Stimulated activated memory B cell treated with anti-CD40 and anti-IgM and Interleukin-4, amounts not matched to agents 10 μg/mL and 1 μg/mL and 100 μg/mL, for 72 hours (primary cell): Measurements from ENCODE around the gene PPP6R1.
A peak's percentile ranks its signal among the peaks of the same experiment; 100 is the strongest.

ENCODE experiments used
- ATAC-seq: fragments of 150-1000 bp; cut with Tn5 transposase; 2 replicates; pipeline ENCODE4 v1.10.0; 2021
- H3K27ac Mint-ChIP-seq: one replicate; pipeline ENCODE4 v1.8.0; 2022; ENCODE audit warnings: mild to moderate bottlenecking, mixed read lengths
- H3K27me3 Mint-ChIP-seq: one replicate; pipeline ENCODE4 v1.8.0; 2022; ENCODE audit warnings: mixed read lengths
- H3K36me3 Mint-ChIP-seq: one replicate; pipeline ENCODE4 v1.8.0; 2022; ENCODE audit warnings: mixed read lengths
- H3K4me1 Mint-ChIP-seq: one replicate; pipeline ENCODE4 v1.8.0; 2022; ENCODE audit warnings: mixed read lengths
- H3K4me3 Mint-ChIP-seq: one replicate; pipeline ENCODE4 v1.8.0; 2022; ENCODE audit warnings: mild to moderate bottlenecking, moderate library complexity, mixed read lengths
- H3K9me3 Mint-ChIP-seq: one replicate; pipeline ENCODE4 v1.8.0; 2022; ENCODE audit warnings: mixed read lengths

The PPP6R1 gene

DNA sequence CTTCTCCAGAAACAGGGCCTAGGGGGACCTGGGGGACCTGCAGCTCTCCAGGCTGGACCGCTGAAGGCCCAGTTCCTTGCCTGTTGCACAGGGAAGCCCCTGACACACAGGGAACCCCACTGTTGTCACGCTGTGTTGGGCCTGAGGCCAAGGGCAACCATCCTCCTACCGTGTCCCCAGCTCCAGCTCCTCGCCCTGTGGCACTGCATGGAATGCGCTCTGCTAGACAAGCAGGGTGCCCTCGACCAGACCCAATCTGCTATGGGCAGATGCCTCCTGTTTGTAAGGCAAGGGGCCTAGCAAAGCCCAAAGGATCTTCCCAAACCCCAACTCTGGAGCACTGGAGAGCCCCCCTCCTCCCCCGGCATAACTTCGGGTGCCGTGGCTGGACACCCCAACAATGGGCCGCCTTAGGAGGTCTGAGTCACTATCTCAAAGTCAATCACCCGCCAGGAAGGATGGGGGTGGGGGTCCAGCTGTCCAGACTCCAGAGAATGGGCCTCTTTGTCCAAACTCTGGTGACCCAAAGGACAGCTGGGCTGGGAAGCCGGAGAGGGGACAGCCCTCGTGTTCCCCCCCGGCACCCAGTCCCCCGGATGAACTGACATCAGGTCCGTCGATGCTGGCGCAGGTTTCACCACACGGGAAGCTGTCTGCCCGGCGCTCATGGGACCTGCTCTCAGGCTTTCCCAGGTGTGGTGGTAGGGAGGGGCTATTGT is 28.7 kb upstream of the PPP6R1 start:
- Mint-ChIP-seq H3K27me3 (no peaks in the 10 kb centered on the region), H3K9me3 (no peaks in the 10 kb centered on the region), H3K27ac (no peak overlapping the region), H3K36me3 (no peaks in the 10 kb centered on the region), H3K4me3 (no peak overlapping the region), H3K4me1 (peaks cover 8% of the 10 kb centered on the region)
- no peak for ATAC-seq

DNA sequence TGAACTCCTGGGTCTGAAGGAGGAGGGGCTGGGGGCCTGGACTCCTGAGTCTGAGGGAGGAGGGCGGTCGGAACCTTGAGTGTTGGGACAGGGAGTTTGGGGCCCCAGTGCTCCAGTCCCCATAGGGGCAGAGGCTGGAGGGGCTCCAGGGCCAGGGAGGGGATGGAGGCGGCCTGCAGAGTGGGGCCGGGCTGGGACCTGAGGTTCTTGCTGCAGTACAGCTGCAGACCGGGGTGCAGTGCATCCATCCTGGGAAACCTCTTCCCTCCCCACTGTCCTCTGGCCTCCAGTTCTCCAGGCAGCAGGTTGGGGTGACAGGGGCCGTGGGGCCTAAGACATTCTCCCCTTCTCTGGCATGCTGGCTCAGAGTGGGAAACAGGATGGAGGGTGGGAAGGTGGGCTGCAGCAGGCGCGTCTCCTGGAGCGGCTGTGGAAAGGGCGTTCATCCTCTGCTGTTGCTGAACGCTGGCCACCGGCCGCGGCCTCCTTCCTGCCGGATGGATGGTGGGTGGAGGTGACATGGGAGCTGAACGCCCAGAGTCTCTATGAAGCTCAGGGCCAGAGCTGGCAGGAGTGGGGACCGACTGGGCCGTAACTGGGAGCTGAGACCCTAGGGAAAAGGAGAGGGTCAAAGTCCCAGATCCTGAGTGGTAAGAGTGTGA is 26.5 kb upstream of the PPP6R1 start:
- Mint-ChIP-seq H3K36me3 (no peaks in the 10 kb centered on the region), H3K27ac (peak overlapping the region; percentile 42), H3K9me3 (no peaks in the 10 kb centered on the region), H3K4me3 (no peak overlapping the region), H3K27me3 (no peaks in the 10 kb centered on the region), H3K4me1 (peaks cover 21% of the 10 kb centered on the region)
- no peak for ATAC-seq

DNA sequence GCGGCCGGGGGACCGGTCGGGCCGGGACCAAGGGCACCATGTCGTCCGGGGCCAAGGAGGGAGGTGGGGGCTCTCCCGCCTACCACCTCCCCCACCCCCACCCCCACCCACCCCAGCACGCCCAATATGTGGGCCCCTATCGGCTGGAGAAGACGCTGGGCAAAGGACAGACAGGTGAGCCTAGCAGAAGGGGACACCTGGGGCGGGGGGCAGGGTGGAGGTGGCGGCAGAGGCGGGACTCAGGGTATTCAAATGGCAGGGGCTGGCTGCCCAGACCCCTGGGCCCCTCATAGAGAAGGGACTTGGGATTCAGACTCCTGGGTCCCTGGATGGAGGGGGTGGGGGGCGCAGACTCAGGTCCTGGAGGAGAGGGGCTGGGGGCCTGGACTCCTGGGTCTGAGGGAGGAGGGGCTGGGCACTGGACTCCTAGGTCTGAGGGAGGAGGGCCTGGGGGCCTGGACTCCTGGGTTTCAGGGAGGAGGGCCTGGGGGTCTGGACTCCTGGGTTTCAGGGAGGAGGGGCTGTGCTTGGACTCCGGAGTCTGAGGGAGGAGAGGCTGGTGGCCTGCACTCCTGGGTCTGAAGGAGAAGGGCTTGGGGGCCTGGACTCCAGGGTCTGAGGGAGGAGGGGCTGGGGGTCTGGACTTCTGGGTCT is 25.7 kb upstream of the PPP6R1 start:
- Mint-ChIP-seq H3K36me3 (peaks cover 5% of the 10 kb centered on the region), H3K27ac (peak overlapping the region; percentile 42), H3K4me1 (peaks cover 29% of the 10 kb centered on the region), H3K9me3 (no peaks in the 10 kb centered on the region), H3K4me3 (no peak overlapping the region), H3K27me3 (no peaks in the 10 kb centered on the region)
- no peak for ATAC-seq

DNA sequence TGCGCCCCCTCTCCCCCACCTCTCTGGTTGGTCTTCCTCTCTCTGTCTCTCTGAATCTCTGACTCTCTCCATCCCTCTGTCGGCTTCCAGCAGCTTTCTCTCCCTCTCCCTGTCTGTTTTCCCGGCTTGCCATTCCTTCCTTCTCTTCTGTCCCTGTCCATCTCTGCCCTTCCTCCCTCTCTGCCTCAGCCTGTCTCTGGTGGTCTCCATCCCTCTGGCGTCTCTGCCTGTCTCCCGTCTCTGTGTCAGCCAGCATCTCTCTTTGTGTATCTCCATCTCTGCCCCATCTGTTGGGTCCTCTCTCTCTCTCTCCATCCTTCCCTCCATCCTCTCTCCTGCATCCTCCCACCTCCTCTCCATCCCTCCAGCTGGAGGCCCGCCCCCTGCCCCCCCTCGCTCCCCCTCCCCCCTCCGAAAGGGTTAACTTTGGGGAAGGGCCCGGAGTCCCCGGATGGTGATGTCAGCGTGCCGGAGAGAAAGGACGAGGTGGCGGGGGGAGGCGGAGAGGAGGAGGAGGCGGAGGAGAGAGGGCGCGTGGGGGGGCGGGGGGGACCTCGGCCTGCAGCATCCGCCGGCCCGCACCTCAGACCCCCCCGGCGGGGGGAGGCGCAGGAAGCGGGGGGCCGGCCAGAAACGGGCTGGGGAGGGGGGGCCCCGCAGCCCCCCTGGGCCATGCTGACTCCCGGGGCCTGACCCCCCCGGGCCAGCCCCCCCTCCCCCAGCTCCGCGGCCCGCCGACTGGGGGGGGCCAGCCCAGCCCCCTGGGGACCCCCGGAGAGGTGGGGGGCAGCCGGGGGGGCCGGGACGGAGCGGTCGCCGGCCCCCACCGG is 24.9 kb upstream of the PPP6R1 start, which contains the start of gene BRSK1:
TSS of gene BRSK1 (plus strand) at position 450 of the 830 bp plus-strand sequence. CDS start 446 bp downstream, outside the sequence.
- Mint-ChIP-seq H3K36me3 (peaks cover 5% of the 10 kb centered on the region), H3K27me3 (no peaks in the 10 kb centered on the region), H3K4me1 (peaks cover 36% of the 10 kb centered on the region), H3K9me3 (no peaks in the 10 kb centered on the region), H3K4me3 (no peak within 1 kb of the TSS), H3K27ac (peak within 1 kb of the TSS; percentile 42)
- ATAC-seq = peak; percentile 19

DNA sequence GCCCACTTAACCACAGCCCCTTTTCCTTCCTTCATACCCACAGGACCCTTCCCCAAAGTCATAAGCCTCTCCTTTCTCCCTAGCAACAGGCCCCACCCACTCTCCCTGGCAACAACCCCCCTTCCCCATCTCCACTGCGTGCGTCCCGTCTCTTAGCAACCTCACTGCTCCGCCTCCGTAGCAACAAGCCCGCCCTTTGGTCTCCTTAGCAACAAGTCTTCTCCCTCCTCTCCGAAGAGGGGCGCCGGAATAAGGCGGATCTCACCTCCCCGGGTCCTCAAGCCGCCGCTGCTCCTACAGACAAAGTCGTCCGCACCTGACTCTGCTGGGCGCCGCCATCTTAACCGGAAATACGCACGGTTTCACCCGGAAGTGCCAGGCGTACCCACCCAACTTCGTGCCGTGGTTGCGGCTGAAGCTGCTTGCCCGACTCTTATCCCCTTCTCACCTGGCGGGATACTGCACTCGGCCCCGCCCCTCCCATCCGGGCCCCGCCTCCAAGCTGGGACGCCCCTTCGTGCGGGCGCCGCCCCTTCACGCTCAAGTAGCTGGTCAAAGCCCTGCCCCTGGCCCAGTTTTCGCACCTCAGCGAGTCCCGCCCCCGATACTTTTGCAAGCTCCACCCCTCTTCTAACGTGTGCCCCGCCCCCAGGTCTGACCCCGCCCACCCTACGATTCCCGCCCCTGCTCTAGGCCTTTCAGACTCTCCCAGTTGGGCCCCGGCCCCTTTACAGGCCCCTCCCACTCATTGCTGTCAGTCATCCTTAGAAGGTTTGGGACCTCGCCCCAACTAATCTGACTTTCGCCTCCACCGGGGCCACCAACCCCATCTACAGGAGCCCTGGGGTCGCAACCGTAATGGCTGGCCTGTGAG is 21.2 kb upstream of the PPP6R1 start, which contains the start of gene HSPBP1:
TSS of gene HSPBP1 (minus strand) at position 341 of the 874 bp plus-strand sequence. CDS start 502 bp downstream, outside the sequence.
- Mint-ChIP-seq H3K9me3 (no peaks in the 10 kb centered on the region), H3K27me3 (no peaks in the 10 kb centered on the region), H3K4me1 (peaks cover 64% of the 10 kb centered on the region), H3K27ac (peak within 1 kb of the TSS; percentile 98), H3K4me3 (peak within 1 kb of the TSS; percentile 99), H3K36me3 (peaks cover 10% of the 10 kb centered on the region)
- peak; percentile 89 for ATAC-seq

DNA sequence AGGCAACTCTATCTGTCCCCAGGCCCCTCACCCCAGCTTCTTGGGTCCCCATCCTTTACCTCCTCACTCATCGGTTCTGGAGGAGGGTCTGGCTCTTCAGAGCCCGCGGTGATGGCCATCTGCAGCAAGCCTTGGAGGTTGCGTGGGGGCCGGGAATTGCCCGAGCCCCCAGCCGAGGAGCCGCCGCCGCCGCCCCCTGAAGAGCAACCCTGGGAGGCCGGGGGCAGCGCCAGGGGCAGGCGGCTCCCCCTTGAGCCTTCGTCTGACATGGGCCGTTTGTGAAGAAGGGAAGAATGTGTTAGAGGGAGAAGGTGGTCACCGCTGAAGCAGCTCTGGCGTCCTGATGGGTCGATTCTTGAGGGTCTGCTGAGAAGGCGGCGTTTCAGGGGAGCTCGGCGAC is 20.5 kb upstream of the PPP6R1 start:
- H3K4me3 Mint-ChIP-seq = peak overlapping the region; percentile 99
- H3K9me3 Mint-ChIP-seq = no peaks in the 10 kb centered on the region
- peaks cover 10% of the 10 kb centered on the region for H3K36me3 Mint-ChIP-seq
- ATAC-seq = no peak
- no peaks in the 10 kb centered on the region for H3K27me3 Mint-ChIP-seq
- peak overlapping the region; percentile 98 for H3K27ac Mint-ChIP-seq
- peaks cover 67% of the 10 kb centered on the region for H3K4me1 Mint-ChIP-seq

DNA sequence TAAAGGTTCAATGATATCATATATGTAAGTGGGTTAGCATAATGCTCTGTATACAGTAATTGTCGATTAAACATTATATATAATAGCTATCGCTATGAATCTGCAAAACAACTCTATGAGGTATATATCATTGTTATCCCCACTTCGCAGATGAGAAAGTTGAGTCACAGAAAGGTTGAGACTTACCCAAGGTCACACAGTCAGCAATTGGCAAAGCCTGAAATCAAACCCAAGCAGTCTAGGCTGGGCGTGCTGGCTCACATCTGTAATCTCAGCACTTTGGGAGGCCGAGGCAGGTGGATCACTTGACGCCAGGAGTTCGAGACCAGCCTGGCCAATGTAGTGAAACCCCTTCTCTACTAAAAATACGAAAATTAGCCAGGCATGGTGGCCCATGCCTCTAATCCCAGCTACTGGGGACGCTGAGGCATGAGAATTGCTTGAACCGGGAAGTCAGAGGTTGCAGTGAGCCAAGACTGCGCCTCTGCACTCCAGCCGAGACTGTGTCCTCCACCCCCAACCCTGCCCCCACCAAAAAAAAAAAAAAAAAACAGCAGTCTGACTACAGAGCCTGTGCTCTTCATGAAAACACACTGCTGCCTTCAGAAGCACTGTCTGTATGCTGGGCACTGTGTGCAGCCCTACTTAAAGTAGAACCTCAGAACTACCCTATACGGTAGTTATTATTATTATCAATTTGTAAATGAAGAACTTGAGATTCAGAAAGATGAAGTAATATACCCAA is 19.7 kb upstream of the PPP6R1 start:
- peak overlapping the region; percentile 98 for H3K27ac Mint-ChIP-seq
- H3K4me1 Mint-ChIP-seq = peaks cover 64% of the 10 kb centered on the region
- peaks cover 14% of the 10 kb centered on the region for H3K36me3 Mint-ChIP-seq

DNA sequence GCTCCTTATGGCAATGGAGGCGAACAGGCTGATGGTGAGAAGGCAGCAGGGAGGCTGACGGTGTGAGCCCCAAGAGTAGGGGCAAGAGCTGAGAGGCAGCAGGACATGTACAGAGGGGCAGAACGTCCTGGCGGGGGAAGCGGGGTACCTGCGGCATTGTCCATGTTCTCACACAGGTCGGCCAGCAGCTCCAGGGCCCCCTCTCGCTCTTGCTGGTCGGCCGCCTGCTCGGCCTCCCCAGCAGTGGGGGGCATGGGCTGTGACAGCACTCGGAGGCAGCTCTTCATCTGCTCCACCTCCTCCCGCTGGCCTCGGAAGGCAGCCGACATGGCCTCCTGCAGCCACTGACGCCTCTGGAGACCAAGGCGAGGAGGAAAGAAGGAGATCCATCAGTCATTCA is 18.7 kb upstream of the PPP6R1 start:
- Mint-ChIP-seq H3K4me3 (peak overlapping the region; percentile 49), H3K27ac (peak overlapping the region; percentile 85), H3K9me3 (no peaks in the 10 kb centered on the region), H3K4me1 (peaks cover 59% of the 10 kb centered on the region), H3K27me3 (no peaks in the 10 kb centered on the region), H3K36me3 (peaks cover 25% of the 10 kb centered on the region)
- ATAC-seq = no peak

More for the DNA sequence above, 19.7 kb upstream of the PPP6R1 start:
- no peaks in the 10 kb centered on the region for H3K27me3 Mint-ChIP-seq
- ATAC-seq = no peak
- H3K4me3 Mint-ChIP-seq = no peak overlapping the region
- no peaks in the 10 kb centered on the region for H3K9me3 Mint-ChIP-seq

DNA sequence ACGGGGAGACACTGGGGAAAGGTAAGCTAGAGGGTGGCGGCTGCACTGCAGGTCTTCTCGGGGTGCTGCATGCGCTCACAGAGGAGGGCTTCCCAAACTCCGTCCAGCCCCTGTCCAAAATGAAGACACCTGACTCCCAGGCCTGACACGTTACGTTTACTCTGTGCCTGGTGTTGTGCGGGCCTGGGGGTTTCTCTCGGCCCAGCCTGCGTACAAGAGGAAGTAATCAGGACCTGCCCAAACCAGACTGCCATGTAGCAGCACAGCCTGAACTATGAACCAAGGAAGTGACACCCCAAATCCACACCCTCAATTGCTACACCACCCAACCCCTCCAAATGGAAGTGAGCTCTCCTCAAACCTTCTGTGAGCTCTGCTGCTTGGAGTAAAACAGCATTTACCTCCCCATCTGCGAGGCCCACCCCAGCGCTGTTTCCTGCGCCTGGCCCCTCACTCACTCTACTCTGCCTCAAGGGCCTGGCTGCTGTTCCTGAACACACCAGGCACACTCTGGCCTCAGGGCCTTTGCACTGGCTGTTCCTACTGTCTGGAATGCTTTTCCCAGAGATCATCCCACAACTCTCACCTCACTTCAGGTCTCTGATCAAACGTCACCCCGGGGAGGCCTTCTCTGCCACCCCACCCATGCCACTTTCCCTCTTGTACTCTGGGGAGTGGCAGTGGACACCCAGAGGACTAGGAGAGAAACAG is 18.1 kb upstream of the PPP6R1 start:
- Mint-ChIP-seq H3K4me3 (peak overlapping the region; percentile 49), H3K36me3 (peaks cover 31% of the 10 kb centered on the region), H3K27me3 (no peaks in the 10 kb centered on the region), H3K4me1 (peaks cover 59% of the 10 kb centered on the region), H3K27ac (peak overlapping the region; percentile 85), H3K9me3 (no peaks in the 10 kb centered on the region)
- ATAC-seq = peak; percentile 28

DNA sequence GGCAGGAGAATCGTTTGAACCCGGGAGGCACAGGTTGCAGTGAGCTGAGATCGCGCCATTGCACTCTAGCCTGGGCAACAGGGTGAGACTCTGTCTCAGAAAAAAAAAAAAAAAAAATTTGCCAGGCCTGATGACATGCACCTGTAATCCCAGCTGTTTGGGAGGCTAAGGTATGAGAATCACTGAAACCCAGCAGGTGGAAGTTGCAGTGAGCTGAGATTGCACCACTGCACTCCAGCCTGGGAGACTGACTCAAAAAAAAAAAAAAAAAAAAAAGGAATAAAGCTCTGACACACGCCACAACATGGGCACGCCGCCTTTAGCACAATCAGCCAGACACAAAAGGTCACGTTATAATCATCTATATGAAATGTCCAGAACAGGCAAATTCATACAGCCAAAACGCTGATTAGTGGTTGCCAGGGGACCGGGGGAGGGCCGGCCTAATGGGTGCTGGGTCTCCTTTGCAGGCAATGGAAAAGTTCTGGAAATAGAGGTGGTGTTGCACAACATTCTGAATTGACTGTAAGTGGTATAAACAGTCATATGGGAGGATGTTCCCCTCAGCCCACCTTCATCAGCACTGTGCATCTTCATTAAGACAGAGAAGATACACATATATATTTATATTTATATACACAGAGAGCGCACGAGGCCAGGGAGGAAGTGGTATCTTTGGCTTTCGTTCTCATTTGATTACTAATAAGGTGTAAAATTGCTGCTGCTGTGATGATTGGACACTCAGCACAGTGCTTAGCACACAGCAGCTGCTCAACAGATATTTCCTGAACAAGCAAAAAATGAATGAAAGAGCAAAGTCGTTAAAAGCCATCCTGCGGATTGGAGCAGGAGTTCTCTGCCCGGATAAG is 17.3 kb upstream of the PPP6R1 start:
- ATAC-seq = peak; percentile 80
- Mint-ChIP-seq H3K4me3 (peak overlapping the region; percentile 49), H3K36me3 (peaks cover 38% of the 10 kb centered on the region), H3K9me3 (no peaks in the 10 kb centered on the region), H3K4me1 (peaks cover 53% of the 10 kb centered on the region), H3K27me3 (no peaks in the 10 kb centered on the region), H3K27ac (peak overlapping the region; percentile 85)

DNA sequence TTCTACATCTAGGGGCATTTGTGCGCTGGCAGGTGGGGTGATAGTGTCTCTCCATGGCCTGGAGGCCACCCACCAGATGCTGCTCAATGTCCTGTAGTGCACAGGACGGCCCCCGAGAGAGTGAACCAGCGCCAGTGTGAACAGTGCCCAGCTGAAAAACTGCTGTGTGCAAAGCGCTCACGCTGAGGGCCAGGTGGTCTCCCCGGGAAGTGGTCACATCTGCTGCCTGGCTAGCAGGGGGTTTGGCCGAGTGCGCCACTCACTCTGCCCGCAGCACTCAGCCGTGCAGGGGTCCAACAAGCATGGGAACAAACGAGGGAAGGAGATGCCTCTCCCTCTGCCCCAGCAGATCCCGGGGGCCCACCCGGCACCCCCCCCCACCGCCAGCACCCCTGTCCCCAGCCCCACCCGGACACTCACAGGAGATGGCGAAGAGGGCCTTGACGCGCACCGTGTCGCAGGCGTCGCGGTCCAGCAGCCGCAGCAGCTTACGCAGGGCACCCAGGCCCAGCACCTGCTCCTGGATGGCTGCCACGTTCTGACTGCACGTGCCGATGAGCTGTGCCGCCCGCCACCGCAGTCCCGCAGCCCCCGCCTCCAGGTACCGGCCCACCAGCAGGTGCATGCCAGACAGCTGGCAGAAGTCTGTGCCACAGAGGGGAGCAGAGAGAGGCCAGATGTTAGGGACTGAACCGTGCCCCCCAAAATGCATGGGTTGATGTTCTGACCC is 15.3 kb upstream of the PPP6R1 start:
- no peak for ATAC-seq
- no peak overlapping the region for H3K27ac Mint-ChIP-seq
- peaks cover 41% of the 10 kb centered on the region for H3K36me3 Mint-ChIP-seq
- H3K4me1 Mint-ChIP-seq = peaks cover 34% of the 10 kb centered on the region
- no peak overlapping the region for H3K4me3 Mint-ChIP-seq
- H3K9me3 Mint-ChIP-seq = no peaks in the 10 kb centered on the region
- no peaks in the 10 kb centered on the region for H3K27me3 Mint-ChIP-seq

DNA sequence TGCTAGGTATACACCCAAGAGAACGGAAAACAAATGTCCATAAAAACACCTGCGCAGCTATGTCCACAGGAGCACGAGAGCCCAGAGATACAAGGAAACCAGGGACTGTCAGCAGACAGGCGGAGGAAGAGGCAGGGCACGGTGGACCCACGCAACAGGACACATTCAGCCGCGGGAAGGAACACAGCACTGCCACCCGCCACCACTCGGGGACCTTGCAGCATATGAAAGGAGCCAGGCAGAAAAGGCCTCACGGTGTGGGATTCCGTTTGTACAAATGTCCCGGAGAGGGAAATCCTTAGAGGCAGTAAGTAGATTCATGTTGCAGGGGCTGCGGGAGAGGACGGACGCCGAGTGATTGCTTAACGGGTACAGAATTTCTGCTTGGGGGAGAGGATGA is 13.3 kb upstream of the PPP6R1 start:
- no peaks in the 10 kb centered on the region for H3K27me3 Mint-ChIP-seq
- H3K4me1 Mint-ChIP-seq = peaks cover 19% of the 10 kb centered on the region
- H3K36me3 Mint-ChIP-seq = peaks cover 43% of the 10 kb centered on the region
- H3K9me3 Mint-ChIP-seq = no peaks in the 10 kb centered on the region
- no peak for ATAC-seq
- H3K4me3 Mint-ChIP-seq = no peak overlapping the region
- no peak overlapping the region for H3K27ac Mint-ChIP-seq
